ENCODE data around the gene RPS6KL1. TPM values are rescaled to one million over a fixed set of nuclear protein-coding genes. Genes with fewer than 3 reads are reported as not detected.
A peak's percentile ranks its signal among the peaks of the same experiment; 100 is the strongest.

The RPS6KL1 gene, protein sequence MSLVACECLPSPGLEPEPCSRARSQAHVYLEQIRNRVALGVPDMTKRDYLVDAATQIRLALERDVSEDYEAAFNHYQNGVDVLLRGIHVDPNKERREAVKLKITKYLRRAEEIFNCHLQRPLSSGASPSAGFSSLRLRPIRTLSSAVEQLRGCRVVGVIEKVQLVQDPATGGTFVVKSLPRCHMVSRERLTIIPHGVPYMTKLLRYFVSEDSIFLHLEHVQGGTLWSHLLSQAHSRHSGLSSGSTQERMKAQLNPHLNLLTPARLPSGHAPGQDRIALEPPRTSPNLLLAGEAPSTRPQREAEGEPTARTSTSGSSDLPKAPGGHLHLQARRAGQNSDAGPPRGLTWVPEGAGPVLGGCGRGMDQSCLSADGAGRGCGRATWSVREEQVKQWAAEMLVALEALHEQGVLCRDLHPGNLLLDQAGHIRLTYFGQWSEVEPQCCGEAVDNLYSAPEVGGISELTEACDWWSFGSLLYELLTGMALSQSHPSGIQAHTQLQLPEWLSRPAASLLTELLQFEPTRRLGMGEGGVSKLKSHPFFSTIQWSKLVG
- not detected in 2 replicates for total RNA-seq (2014; rRNA removed; shearing (Covaris generic))
- not detected in 2 replicates for polyA plus RNA-seq (2015; cell fraction: cytosol; rRNA removed)
- polyA plus RNA-seq (2015; cell fraction: nucleus; rRNA removed), result 0.03 and 0.20 TPM in 2 replicates

DNA sequence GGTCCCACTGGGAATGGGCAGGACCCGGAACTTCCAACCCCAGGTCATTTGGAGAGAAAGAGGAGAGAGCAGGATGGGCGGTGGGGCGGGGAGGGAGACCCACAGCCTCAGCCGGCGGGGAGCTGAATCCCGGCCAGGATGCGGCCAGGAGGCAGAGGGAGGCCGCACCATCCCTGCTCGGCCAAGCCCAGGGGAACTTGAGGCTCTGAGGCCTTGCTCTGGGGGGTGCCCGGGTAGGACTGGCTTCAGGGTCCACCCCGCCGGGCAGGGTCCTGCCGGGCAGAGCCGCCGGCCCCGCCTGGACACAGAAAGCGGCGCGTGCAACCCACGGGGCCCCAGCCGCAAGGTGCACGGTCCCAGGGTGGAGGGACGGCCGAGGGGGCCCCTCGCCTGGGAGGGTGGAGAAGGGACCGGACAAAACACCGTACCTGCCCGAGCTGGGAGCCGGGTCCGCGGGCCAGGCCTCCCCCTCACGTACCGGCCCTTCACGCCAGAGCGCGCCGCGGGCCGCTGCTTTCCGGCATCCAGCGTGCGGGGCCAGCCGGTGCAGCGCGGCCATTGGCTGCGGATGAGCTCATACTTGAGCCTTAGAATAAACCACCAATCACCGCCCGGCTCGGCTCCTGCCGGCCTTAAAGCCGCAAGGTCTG is at the start of gene RPS6KL1:
RPS6KL1 (minus strand) TSS at position 509 of the 650 bp plus-strand sequence. CDS start 1,719 bp downstream, outside the sequence.
- no peak for DNase-seq (ENCODE audit: low read depth)

DNA sequence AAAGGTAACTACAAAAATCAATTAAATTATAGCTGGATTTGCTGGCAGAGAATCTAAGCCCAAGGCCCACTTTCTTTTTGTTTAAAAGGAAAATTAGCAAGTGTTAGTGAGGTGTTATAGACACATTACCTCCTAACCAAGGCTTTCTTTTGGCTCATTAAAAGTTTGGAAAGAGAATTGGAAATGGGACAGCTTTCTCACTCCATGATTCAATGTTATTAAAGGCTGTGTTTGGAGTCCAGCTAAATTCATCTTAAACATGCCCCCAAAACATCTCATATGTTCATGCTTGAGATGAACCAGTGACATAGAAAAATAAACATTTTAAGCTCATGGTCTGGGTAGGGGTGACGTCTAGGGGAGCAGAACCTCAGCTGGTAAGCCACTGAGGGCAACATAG is 45.8 kb upstream of the RPS6KL1 start:
- DNase-seq (ENCODE audit: low read depth), result no peak

DNA sequence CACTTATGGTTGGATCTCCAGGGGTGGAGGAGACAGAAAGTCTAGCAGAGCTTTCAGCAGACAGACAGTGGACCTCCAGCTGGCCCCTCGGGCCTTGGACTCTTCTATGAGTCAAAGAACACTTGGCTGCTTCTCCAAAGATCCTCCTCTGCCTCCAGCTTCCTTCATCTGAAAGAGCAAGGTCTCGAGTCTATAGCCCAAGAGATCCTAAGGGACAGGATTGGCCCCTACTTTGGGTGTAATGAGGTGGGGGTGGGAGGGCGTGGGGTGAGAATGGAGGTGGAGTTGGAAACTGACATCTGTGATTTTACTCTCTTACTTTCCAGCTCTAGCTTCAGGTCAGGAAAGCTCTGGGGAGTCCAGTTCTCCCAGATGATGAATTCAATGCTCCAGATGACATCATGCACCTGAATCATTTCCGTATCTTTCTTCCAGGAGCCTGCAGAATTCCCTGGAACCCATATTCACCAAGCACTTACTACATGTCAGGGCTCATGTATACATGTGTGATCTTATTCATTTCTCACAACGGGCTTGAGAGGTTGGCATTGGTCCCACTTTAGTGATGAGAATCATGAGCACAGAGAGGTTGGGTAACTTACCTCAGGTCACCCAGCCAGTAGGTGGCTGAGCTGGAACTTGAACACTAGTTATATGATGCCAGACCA is 42.6 kb upstream of the RPS6KL1 start:
- DNase-seq (ENCODE audit: low read depth), result peak; percentile 94

DNA sequence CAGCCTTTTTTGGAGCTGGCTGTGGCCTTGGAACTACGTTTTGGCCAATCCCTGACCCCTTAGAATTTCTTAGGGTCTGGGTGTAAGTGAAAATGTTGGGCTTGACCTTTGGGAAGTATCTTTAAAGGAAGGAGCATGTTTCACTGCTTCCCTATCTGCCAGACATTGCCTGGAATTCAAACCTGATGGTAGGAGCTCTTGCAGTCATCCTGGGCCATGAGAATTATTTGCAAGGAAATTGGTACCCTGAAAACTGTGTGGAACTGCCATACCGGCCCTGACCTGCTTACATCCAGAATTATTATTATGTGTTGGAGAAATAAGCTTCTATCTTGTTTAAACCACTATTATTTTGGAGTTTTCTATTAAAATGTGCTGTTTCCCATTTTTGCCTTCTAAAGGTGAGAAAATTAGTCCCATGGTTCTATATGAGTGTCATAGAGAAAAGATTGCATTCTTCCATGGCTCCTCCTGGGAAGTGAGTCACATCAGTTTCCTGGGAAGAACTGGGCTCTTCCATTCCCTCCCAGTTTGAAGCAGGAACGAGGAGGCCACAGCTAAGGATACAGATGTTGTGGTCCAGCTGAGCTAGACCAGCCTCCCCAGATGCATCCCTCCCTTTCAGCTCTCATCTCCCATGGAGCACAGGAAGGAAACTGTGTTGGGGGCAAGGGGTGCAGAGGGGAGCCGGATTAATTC is 41.9 kb upstream of the RPS6KL1 start:
- peak; percentile 91 for DNase-seq (ENCODE audit: low read depth)

DNA sequence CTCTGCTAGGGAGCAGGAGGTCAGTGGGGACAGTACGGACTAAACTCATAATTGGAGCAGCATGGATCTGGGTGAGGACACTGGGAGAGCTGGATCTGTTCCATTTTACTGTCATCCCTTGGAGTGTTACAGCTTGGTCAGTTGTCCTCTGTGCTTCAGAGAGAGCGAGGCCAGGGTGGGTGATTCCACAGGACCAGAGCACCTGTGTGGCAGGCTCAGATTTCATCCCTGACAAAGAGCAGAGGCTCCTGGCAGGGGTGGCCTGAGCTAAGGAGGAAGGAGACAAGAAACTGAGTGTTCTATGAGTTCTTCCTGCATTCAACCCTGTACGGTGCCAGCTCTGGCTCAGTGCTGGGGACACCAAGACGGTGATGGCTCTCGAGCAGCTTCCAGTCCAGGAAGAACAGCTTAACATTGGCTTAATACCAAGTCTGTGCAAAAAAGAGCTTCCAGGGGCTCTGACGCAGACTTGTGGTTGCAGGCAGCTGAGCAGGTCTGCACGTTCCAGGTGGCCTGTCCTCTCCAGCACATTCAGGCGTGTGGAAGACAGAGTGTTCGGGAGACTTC is 40.7 kb upstream of the RPS6KL1 start:
- DNase-seq (ENCODE audit: low read depth), result peak; percentile 89

DNA sequence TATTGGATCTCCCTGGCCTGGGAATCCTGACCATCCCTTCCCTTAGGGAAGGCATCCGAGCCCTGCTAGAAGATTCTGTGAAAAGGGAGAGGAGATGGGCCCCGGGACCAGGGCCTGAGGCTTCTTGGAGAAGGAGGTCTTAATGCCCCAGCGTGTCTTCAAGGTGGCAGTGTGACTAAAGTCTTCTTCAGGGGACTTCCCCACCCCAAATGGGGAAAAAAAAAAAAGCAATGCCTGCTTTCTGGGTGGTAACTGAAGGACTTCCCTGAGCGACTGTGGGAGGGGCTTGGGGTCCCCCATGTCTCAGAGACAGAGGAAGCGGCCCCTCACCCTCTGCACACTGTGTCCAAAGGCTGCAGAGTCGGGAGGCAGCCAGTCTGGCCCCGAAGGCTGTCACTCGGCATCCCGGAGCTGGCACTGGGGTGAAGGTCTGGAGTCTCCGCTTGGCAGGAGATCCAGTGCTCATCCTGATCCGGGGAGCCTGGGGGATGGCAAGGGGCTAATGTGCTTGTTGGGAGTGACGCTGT is 40.2 kb upstream of the RPS6KL1 start:
- DNase-seq (ENCODE audit: low read depth), result no peak

DNA sequence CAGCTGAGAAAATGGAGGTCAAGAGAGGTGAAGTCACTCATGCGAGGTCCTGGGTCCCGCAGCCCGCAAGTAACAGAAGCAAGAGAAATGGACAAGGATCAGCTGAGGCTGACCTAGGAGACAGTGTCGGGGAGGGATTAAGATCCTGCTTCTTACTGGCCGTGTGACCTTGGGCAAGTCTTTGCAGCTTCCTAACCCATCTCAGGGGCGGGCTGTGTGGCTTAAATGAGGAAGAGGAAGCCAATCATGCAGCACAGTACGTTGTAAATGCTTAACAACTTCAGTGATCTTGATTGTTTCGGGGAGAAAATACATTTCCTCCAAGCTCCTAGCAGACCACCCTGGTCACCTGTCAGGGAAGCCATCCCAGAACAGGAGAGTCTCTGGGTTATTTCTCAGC is 39.4 kb upstream of the RPS6KL1 start:
- no peak for DNase-seq (ENCODE audit: low read depth)

DNA sequence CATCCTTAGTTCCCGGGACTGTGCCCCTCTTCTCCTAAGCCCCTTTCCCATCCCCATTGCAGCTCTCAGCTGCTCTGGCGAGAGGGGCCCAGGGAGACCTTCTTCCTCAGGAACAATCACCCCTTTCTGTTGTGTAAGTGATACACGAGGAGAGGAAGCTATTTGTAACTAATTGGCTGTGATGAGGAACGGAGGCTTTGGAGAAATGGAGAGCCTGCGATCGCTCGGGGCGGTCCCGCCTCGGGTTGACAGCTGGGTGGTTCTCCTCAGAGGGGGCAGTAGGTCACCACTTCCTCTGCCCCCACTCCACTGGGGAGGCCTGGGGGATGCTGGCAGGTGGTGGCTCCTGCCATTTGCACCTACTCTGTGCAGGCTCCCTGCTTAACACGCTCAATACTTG is 39.0 kb upstream of the RPS6KL1 start:
- no peak for DNase-seq (ENCODE audit: low read depth)

DNA sequence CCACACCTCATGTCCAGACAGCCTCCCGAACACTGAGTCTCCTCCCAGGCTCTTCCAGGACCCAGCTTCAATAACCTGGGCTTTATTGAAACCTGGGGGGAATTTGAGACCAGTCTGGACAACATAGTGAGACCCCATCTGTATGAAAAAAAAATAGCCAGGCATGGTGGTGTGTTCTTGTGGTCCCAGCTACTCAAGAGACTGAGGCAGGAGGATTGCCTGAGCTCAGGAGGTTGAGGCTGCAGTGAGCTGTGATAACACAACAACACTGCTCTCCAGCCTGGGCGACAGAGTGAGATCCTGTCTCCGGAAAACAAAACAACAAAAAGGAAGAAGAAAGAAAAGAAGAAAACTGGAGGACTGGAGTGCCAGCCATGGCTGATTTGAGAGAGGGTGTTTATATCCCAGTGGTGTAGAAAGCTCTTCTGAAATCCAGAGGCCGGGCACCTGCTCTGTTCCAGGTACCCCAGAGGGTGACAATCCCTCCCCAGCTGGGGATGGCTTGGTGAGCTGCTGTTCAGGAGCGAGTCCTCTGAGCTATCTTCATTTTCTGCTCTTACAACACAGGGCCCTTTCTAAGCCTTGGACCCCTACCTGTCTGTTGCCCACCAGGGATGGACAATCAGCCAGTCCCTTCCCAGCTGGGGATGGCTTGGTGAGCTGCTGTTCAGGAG is 38.3 kb upstream of the RPS6KL1 start:
- DNase-seq (ENCODE audit: low read depth), result no peak

DNA sequence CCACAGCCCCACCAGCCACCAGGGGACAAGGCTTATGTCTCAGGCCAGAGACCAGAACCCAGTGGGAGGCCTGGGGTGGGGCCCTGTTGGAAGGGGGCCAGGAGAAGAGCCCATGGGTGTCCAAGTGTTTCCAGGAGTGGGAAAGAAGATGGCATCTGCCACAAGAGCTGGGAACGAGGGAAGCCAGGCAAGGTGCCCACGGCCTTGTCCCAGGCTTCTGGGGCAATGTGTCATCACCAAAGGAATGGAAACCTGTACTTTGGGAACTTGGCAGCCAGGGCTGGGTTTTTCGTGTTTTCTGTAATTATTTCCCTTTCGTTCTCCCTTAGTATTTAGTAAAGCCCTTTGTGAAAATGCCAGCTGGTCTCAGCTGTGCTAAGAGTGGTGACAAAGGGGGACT is 37.7 kb upstream of the RPS6KL1 start:
- DNase-seq (ENCODE audit: low read depth), result no peak

DNA sequence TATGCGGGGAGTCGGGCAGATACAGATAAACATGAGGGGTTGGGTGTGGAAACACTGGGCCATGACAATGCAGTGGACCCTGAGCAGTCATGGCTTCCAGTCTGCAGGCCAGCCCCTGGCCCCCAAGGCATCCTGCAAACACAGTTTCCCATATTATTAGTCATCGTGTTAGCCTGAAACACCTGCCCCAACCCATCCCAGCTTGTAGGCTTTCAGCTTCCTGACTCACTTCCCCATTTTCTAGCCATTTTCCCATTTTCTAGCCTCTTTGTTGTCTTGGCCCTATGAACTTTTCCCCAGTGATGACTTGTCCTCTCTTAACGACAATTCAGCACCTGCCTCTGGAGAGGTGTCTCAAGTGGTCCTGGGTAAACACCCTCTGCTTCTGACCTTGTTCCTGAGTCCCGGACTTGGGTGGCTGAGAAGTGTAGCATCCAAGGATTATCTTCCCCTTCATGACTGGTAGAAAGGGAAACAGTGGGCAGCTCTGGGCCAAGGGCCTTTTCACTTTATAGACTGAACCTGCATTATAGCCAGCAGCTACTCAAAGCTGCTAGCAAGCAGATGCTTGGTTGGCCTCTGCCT is 36.6 kb upstream of the RPS6KL1 start:
- DNase-seq (ENCODE audit: low read depth), result peak; percentile 75

DNA sequence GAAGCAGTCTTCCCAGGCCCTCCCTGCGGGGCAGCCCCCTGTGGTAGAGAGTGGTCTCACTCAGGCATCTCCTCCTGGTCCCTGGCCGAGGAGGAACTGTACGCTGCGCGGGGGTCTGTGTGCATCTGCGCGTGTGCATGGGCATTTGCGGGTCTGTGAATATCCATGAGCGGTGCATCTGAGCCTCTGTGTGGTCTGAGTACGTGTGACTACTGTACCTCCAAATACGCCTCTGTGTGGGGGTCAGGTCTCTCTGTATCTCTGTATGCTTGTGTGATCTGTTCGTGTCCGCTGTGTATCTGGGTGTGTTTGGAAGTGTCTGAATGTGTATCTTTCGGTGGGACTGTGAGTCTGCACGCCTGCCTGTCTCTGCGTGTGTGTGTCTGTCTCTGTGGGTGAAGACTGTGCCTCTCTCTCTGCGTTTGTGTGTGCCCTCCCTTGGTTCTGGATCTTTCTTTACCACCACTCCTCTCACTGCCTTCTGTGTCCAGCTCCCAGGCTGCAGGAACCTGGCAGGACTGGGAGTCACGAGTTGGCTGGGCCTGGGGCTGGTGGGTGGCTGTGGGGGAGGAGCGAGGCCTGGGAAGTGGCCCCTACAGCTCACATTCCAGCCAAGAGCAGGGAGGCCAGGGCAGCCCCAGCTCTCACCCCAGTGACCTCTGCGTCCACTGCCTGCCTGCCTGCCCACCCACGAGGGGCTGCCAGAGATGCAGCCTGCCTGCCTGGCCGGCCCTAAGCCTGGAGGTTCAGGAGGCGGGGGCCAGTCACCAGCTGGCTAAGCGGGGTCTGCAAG is 33.4 kb upstream of the RPS6KL1 start:
- DNase-seq (ENCODE audit: low read depth), result no peak

DNA sequence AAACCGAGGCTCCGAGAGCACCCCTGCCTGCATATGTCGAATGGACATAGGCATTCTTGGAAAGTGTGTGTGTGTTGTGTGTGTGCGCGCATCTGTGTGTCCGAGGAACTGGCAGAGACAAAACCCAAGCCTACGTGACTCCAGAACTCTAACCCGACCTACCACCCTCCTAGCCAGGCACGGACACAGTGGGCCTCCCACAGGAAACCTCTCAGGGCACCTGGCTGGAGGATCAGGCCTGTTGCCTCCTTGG is 32.9 kb upstream of the RPS6KL1 start:
- no peak for DNase-seq (ENCODE audit: low read depth)

DNA sequence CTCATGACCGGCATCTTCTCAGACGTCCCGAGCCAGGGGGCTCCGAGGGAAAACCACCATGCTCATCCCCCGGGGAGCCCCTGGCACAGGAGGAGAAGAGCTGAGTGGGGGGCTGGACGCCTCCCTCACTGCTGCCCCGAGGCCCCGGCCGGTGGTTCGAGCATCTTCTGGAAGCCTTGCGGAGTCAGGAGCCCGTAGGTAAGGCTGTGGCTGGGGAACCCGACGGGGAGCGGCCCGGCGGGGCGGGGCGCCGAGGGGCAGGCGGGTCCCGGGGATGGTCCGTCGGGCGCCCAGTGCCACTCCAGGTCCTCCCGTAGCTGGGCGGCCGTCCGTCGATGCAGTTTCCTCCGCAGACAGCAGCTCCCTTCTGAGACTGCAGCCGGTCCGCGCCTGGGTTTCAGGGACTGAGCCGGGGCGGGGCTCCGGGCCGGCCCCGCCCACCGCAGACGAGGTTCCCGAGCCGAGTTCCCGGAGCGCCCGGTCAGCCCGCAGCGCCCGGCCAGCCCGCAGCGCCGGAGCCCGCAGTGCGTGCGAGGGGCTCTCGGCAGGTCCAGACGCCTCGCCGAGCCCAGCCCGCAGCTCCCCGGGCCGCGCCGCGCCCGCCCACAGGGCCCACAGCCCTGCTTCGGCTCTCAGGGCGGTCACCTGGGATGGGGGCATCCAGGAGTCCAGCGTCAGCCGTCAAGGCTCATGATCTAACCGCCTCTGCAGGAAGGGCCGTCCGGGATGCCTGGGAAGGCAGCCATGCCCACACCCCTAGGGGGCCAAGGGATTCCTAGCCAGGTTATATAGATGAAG is 32.4 kb upstream of the RPS6KL1 start, which contains the start of gene PGF:
PGF (minus strand) TSS at position 369 of the 798 bp plus-strand sequence; CDS start at position 14, 355 bp downstream.
- DNase-seq (ENCODE audit: low read depth), result peak; percentile 75

DNA sequence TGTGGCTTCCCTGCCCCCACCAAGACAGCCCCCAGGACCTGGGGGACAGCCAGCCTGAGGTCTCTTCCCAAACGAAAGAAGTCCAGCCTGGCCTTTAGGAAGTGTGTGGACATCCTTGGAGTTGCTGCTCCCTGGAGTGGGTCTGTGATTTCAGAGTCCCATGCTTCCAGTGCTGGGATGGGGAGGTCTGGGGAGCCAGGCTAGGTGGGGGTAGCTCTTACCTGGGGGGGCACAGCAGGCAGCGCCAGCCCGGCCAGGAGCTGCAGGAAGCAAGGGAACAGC is 31.8 kb upstream of the RPS6KL1 start:
- no peak for DNase-seq (ENCODE audit: low read depth)

DNA sequence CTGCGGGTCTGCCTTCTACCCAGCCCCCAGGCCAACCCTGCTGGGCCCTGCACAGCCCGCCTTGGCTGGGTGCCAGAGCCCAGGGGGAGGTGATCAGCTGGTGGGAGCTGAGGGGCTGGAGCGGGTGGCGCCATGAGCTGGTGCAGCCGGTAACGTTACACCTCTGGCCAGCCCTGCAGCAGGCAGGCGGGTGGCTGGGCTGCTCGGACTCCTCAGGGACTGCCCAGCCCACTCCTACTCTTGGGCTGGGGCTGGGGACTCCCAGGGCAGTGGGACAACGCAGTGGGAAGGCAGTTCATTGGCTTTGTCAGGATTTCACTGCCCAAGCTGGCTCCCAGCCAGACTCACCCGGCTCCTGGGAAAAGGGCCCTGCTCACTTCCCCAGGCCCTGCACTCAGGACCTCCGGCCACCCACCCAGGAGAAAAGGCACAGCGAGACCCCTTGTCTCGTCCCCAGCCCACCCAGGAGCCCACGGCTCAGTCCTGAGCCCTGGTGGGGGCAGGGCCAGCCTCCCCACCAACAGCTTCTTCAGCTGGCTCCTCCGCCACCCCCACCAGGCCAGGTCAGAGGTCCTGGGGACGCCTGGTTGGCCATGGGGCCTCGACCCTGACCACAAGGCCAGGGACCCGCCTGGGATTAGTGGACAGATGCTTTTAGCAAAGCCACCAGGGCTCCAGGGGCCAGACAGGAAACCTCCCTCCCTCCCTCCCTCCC is 31.3 kb upstream of the RPS6KL1 start:
- peak; percentile 59 for DNase-seq (ENCODE audit: low read depth)

DNA sequence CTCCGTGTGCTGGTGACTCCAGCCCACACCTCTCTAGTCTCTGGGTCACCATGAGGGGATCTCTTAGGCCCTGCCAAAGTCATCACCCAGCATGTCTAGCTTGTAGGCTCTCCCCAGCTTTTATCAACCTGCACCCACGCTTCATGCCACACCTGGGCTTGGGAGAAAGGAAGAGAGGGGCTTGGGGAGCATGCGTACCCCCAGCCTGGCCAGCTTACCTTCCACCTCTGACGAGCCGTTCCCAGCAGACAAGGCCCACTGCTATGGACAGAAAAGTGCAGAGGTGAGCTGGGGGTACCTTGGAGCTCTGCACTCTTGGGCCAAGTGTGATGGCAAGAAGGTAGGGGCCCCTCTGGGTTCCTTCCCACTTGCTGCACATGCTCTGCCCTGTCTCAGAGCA is 30.6 kb upstream of the RPS6KL1 start:
- no peak for DNase-seq (ENCODE audit: low read depth)

Data from HT1080 (cell line).